Endodermal cell (in vitro differentiated cells): ENCODE measurements around the gene MMP2. TPM values are rescaled to one million over a fixed set of nuclear protein-coding genes. Genes with fewer than 3 reads are reported as not detected.

Source experiments
- DNase-seq: peaks from one replicate; pipeline ENCODE4 v3.0.0-alpha.2; 2017
- H3K27ac ChIP-seq: 2 replicates; pipeline ENCODE4 v1.5.1; 2013; ENCODE audit warnings: mild to moderate bottlenecking, low read depth, low read length, moderate library complexity
- H3K27me3 ChIP-seq: 2 replicates; pipeline ENCODE4 v1.6.1; 2013; ENCODE audit warnings: mild to moderate bottlenecking, low read length, moderate library complexity; ENCODE audit not compliant: insufficient read depth, control insufficient read depth, poor library complexity, severe bottlenecking
- H3K36me3 ChIP-seq: 2 replicates; pipeline ENCODE4 v1.7.0; 2013; ENCODE audit warnings: mild to moderate bottlenecking, low read length, moderate library complexity; ENCODE audit not compliant: control insufficient read depth, insufficient read depth
- H3K4me1 ChIP-seq: one replicate; pipeline ENCODE4 v1.7.0; 2013; ENCODE audit warnings: low read length; ENCODE audit not compliant: control insufficient read depth, insufficient read depth
- H3K4me3 ChIP-seq: 2 replicates; pipeline ENCODE4 v1.5.1; 2013; ENCODE audit warnings: mild to moderate bottlenecking, low read length, moderate library complexity
- H3K9ac ChIP-seq: 2 replicates; pipeline ENCODE4 v1.6.1; 2013; ENCODE audit warnings: mild to moderate bottlenecking, low read length, moderate library complexity; ENCODE audit not compliant: poor library complexity, severe bottlenecking; ENCODE audit errors: extremely low read depth
- H3K9me3 ChIP-seq: 2 replicates; pipeline ENCODE4 v1.6.1; 2013; ENCODE audit warnings: mild to moderate bottlenecking, low read length, moderate library complexity; ENCODE audit not compliant: control insufficient read depth
- H3K27ac Mint-ChIP-seq: 2 replicates; pipeline ENCODE4 v1.8.0; 2020; ENCODE audit warnings: mixed read lengths
- H3K27me3 Mint-ChIP-seq: 2 replicates; pipeline ENCODE4 v1.8.0; 2021; ENCODE audit warnings: mild to moderate bottlenecking, mixed read lengths; ENCODE audit not compliant: insufficient read depth
- H3K36me3 Mint-ChIP-seq: 2 replicates; pipeline ENCODE4 v1.8.0; 2020; ENCODE audit warnings: low read depth, mixed read lengths
- H3K4me1 Mint-ChIP-seq: 2 replicates; pipeline ENCODE4 v1.8.0; 2020; ENCODE audit warnings: mixed read lengths
- H3K4me3 Mint-ChIP-seq: 2 replicates; pipeline ENCODE4 v1.8.0; 2020; ENCODE audit warnings: mild to moderate bottlenecking, moderate library complexity, mixed read lengths
- H3K9me3 Mint-ChIP-seq: 2 replicates; pipeline ENCODE4 v1.8.0; 2020; ENCODE audit warnings: mild to moderate bottlenecking, mixed read lengths
- CTCF ChIP-seq: fragments of 200-600 bp; sonication (generic); conservative IDR thresholded peaks from 2 replicates; pipeline ENCODE4 v1.5.0; 2021; ENCODE audit warnings: antibody characterized with exemption, mild to moderate bottlenecking
- WGBS, 2 experiments: methylation state at CpG; one replicate each; pipeline versions ENCODE4 v1.1.5 to v1.1.7; 2013; ENCODE audit warnings: missing lambda C conversion rate in 2 of 2, mixed read lengths in 1 of 2; ENCODE audit not compliant: insufficient coverage in 1 of 2, insufficient read length in 1 of 2; 5-methylcytosine and 5-hydroxymethylcytosine counted together
- total RNA-seq, 2 donors: library from RNA; stranded (reverse); fragmentation: NEBNext Ultra II Directional in 1 of 2; extraction: Animal tissue kit (Norgen Biotek cat#: 25700) in 1 of 2; gene quantifications; 2 replicates in 1 of 2; 3 replicates in 1 of 2; pipeline ENCODE4 v1.2.1, GENCODE V29; 2021

The MMP2 gene
- total RNA-seq, 2 donors from 2014 or later: 65.0 to 80.4 TPM

GRCh38 chr16:55434000-55434399 is 45.0 kb upstream of the MMP2 start:
- no peak overlapping the region for H3K4me3 ChIP-seq
- no peaks in the 10 kb centered on the region for H3K36me3 ChIP-seq
- TF ChIP-seq CTCF: no peak
- H3K4me1 ChIP-seq: no peaks in the 10 kb centered on the region
- Mint-ChIP-seq H3K36me3 (no peaks in the 10 kb centered on the region), H3K9me3 (no peaks in the 10 kb centered on the region), H3K4me3 (no peak overlapping the region), H3K27ac (no peak overlapping the region), H3K27me3 (peaks cover 9% of the 10 kb centered on the region), H3K4me1 (peaks cover 9% of the 10 kb centered on the region)
- WGBS, 2 experiments: 82 to 93% methylated on average over 4 of the region's 4 CpGs
- no peak overlapping the region for H3K27ac ChIP-seq
- no peak for DNase-seq
- no peaks in the 10 kb centered on the region for H3K27me3 ChIP-seq
- H3K9me3 ChIP-seq: no peaks in the 10 kb centered on the region
- H3K9ac ChIP-seq: no peak overlapping the region

- Histone ChIP-seq H3K4me1 (no peaks in the 10 kb centered on the region), H3K36me3 (no peaks in the 10 kb centered on the region), H3K27ac (no peak overlapping the region), H3K27me3 (no peaks in the 10 kb centered on the region), H3K4me3 (no peak overlapping the region), H3K9me3 (no peaks in the 10 kb centered on the region), H3K9ac (no peak overlapping the region)
- Mint-ChIP-seq H3K9me3 (no peaks in the 10 kb centered on the region), H3K4me1 (peaks cover 9% of the 10 kb centered on the region), H3K27me3 (peaks cover 9% of the 10 kb centered on the region), H3K27ac (no peak overlapping the region), H3K4me3 (no peak overlapping the region), H3K36me3 (no peaks in the 10 kb centered on the region)
- WGBS, 2 experiments: 84 to 93% methylated on average over 4 to 5 of the region's 5 CpGs
- no peak for DNase-seq
- TF ChIP-seq CTCF: no peak
Observed at GRCh38 chr16:55435387-55435786, 43.6 kb upstream of the MMP2 start.

GRCh38 chr16:55436587-55436986 is 42.4 kb upstream of the MMP2 start:
- no peaks in the 10 kb centered on the region for H3K9me3 ChIP-seq
- TF ChIP-seq CTCF: no peak
- WGBS, 2 experiments: 82 to 89% methylated on average over 2 to 3 of the region's 3 CpGs

More at GRCh38 chr16:55436587-55436986, 42.4 kb upstream of the MMP2 start:
- Histone ChIP-seq H3K27ac (no peak overlapping the region), H3K4me1 (no peaks in the 10 kb centered on the region), H3K9ac (no peak overlapping the region), H3K27me3 (no peaks in the 10 kb centered on the region), H3K36me3 (no peaks in the 10 kb centered on the region), H3K4me3 (no peak overlapping the region)
- Mint-ChIP-seq H3K4me3 (no peak overlapping the region), H3K36me3 (no peaks in the 10 kb centered on the region), H3K9me3 (no peaks in the 10 kb centered on the region), H3K4me1 (peaks cover 9% of the 10 kb centered on the region), H3K27ac (no peak overlapping the region), H3K27me3 (peaks cover 6% of the 10 kb centered on the region)
- DNase-seq: no peak
